Measurements from ENCODE around the gene CAMSAP1.
"Not testable (repeated sequence)": the region's sequence is repeated elsewhere in the genome, so short reads cannot be mapped to it uniquely, and the experiment has no call there.

CAMSAP1 gene

GRCh38 chr9:135947582-135947981 is 40.2 kb upstream of the CAMSAP1 start:
- H3K27ac Mint-ChIP-seq = peak overlapping the region; percentile 54
- H3K4me3 Mint-ChIP-seq = no peak overlapping the region
- H3K27me3 Mint-ChIP-seq = no peaks in the 10 kb centered on the region
- H3K4me1 Mint-ChIP-seq (ENCODE audit: low read depth) = peaks cover 21% of the 10 kb centered on the region
- H3K9me3 Mint-ChIP-seq = no peaks in the 10 kb centered on the region
- intact Hi-C loops (cut with micrococcal nuclease) = no loop called here
- peaks cover 97% of the 10 kb centered on the region for H3K36me3 Mint-ChIP-seq (ENCODE audit: low read depth)

GRCh38 chr9:135947105-135947504 is 39.8 kb upstream of the CAMSAP1 start:
- peaks cover 97% of the 10 kb centered on the region for H3K36me3 Mint-ChIP-seq (ENCODE audit: low read depth)

GRCh38 chr9:135946392-135946994 is 39.1 kb upstream of the CAMSAP1 start:
- H3K36me3 Mint-ChIP-seq (ENCODE audit: low read depth) = peaks cover 97% of the 10 kb centered on the region
- H3K27ac Mint-ChIP-seq = no peak overlapping the region
- intact Hi-C loops (cut with micrococcal nuclease) = no loop called here
- peaks cover 21% of the 10 kb centered on the region for H3K4me1 Mint-ChIP-seq (ENCODE audit: low read depth)
- H3K27me3 Mint-ChIP-seq = no peaks in the 10 kb centered on the region
- no peak overlapping the region for H3K4me3 Mint-ChIP-seq
- no peaks in the 10 kb centered on the region for H3K9me3 Mint-ChIP-seq

More at GRCh38 chr9:135947105-135947504, 39.8 kb upstream of the CAMSAP1 start:
- H3K4me3 Mint-ChIP-seq; intact Hi-C loops (cut with micrococcal nuclease); H3K27me3 Mint-ChIP-seq; H3K27ac Mint-ChIP-seq; H3K9me3 Mint-ChIP-seq: not testable (repeated sequence)
- peaks cover 21% of the 10 kb centered on the region for H3K4me1 Mint-ChIP-seq (ENCODE audit: low read depth)

- intact Hi-C loops (cut with micrococcal nuclease) = no loop called here
- H3K36me3 Mint-ChIP-seq (ENCODE audit: low read depth) = peaks cover 100% of the 10 kb centered on the region
- no peak overlapping the region for H3K27ac Mint-ChIP-seq
- H3K4me1 Mint-ChIP-seq (ENCODE audit: low read depth) = peaks cover 21% of the 10 kb centered on the region
- no peak overlapping the region for H3K4me3 Mint-ChIP-seq
- H3K9me3 Mint-ChIP-seq = no peaks in the 10 kb centered on the region
- H3K27me3 Mint-ChIP-seq = no peaks in the 10 kb centered on the region
Observed at GRCh38 chr9:135945969-135946368, 38.6 kb upstream of the CAMSAP1 start.

- Mint-ChIP-seq H3K9me3 (no peaks in the 10 kb centered on the region), H3K36me3 (ENCODE audit: low read depth) (peaks cover 100% of the 10 kb centered on the region), H3K27me3 (no peaks in the 10 kb centered on the region), H3K27ac (no peak overlapping the region), H3K4me1 (ENCODE audit: low read depth) (peaks cover 16% of the 10 kb centered on the region), H3K4me3 (no peak overlapping the region)
- intact Hi-C loops (cut with micrococcal nuclease) = no loop called here
Observed at GRCh38 chr9:135944444-135945252, 37.3 kb upstream of the CAMSAP1 start.

- H3K4me3 Mint-ChIP-seq; H3K27me3 Mint-ChIP-seq; H3K27ac Mint-ChIP-seq; intact Hi-C loops (cut with micrococcal nuclease); H3K9me3 Mint-ChIP-seq: not testable (repeated sequence)
- Mint-ChIP-seq H3K36me3 (ENCODE audit: low read depth) (peaks cover 100% of the 10 kb centered on the region), H3K4me1 (ENCODE audit: low read depth) (peaks cover 11% of the 10 kb centered on the region)
Observed at GRCh38 chr9:135943604-135944003, 36.3 kb upstream of the CAMSAP1 start.

- intact Hi-C loops (cut with micrococcal nuclease) = no loop called here
- Mint-ChIP-seq H3K4me1 (ENCODE audit: low read depth) (peaks cover 11% of the 10 kb centered on the region), H3K27ac (no peak overlapping the region), H3K4me3 (no peak overlapping the region), H3K27me3 (no peaks in the 10 kb centered on the region), H3K36me3 (ENCODE audit: low read depth) (peaks cover 100% of the 10 kb centered on the region), H3K9me3 (no peaks in the 10 kb centered on the region)
Observed at GRCh38 chr9:135941288-135941995, 34.1 kb upstream of the CAMSAP1 start.

- no peaks in the 10 kb centered on the region for H3K27me3 Mint-ChIP-seq
- H3K4me3 Mint-ChIP-seq = no peak overlapping the region
- H3K36me3 Mint-ChIP-seq (ENCODE audit: low read depth) = peaks cover 100% of the 10 kb centered on the region
- H3K4me1 Mint-ChIP-seq (ENCODE audit: low read depth) = peaks cover 11% of the 10 kb centered on the region
- H3K9me3 Mint-ChIP-seq = no peaks in the 10 kb centered on the region
- H3K27ac Mint-ChIP-seq = peak overlapping the region; percentile 30
- intact Hi-C loops (cut with micrococcal nuclease) = no loop called here
Observed at GRCh38 chr9:135939351-135940265, 32.3 kb upstream of the CAMSAP1 start.

- intact Hi-C loops (cut with micrococcal nuclease) = no loop called here
- no peaks in the 10 kb centered on the region for H3K27me3 Mint-ChIP-seq
- no peaks in the 10 kb centered on the region for H3K9me3 Mint-ChIP-seq
- H3K4me3 Mint-ChIP-seq = no peak overlapping the region
- H3K4me1 Mint-ChIP-seq (ENCODE audit: low read depth) = peaks cover 6% of the 10 kb centered on the region
- peaks cover 100% of the 10 kb centered on the region for H3K36me3 Mint-ChIP-seq (ENCODE audit: low read depth)
- H3K27ac Mint-ChIP-seq = no peak overlapping the region
Observed at GRCh38 chr9:135937521-135938489, 30.5 kb upstream of the CAMSAP1 start.

GRCh38 chr9:135933114-135933513 is 25.8 kb upstream of the CAMSAP1 start:
- intact Hi-C loops (cut with micrococcal nuclease) = no loop called here
- H3K9me3 Mint-ChIP-seq = no peaks in the 10 kb centered on the region
- H3K4me3 Mint-ChIP-seq = no peak overlapping the region
- peaks cover 100% of the 10 kb centered on the region for H3K36me3 Mint-ChIP-seq (ENCODE audit: low read depth)
- H3K4me1 Mint-ChIP-seq (ENCODE audit: low read depth) = peaks cover 25% of the 10 kb centered on the region
- no peak overlapping the region for H3K27ac Mint-ChIP-seq
- no peaks in the 10 kb centered on the region for H3K27me3 Mint-ChIP-seq

GRCh38 chr9:135932656-135933055 is 25.3 kb upstream of the CAMSAP1 start:
- Mint-ChIP-seq H3K4me3 (no peak overlapping the region), H3K27ac (no peak overlapping the region), H3K4me1 (ENCODE audit: low read depth) (peaks cover 30% of the 10 kb centered on the region), H3K36me3 (ENCODE audit: low read depth) (peaks cover 100% of the 10 kb centered on the region), H3K9me3 (no peaks in the 10 kb centered on the region), H3K27me3 (no peaks in the 10 kb centered on the region)
- intact Hi-C loops (cut with micrococcal nuclease) = no loop called here

- Mint-ChIP-seq H3K27ac (peak overlapping the region; percentile 69), H3K27me3 (no peaks in the 10 kb centered on the region), H3K4me3 (no peak overlapping the region), H3K9me3 (no peaks in the 10 kb centered on the region), H3K4me1 (ENCODE audit: low read depth) (peaks cover 43% of the 10 kb centered on the region), H3K36me3 (ENCODE audit: low read depth) (peaks cover 93% of the 10 kb centered on the region)
- intact Hi-C loops (cut with micrococcal nuclease) = no loop called here
Observed at GRCh38 chr9:135931349-135931820, 24.0 kb upstream of the CAMSAP1 start.

Measured in dendritic cell treated with granulocyte-macrophage colony-stimulating factor and Interleukin-4, amounts not matched to agents 40 ng/mL and 50 ng/mL, for 4 days (primary cell).